Caco-2 (cell line): ENCODE measurements around the gene ATAD3B. TPM values are rescaled to one million over a fixed set of nuclear protein-coding genes. Genes with fewer than 3 reads are reported as not detected.

Experiments
- BruUV-seq: library from RNA; stranded (reverse); fragments of 400-500 nt; replicated peaks from 2 replicates; lab custom pipeline; 2021; lab: Mats Ljungman, UMichigan
- CTCF ChIA-PET: fragments of 300-600 bp; sonication (Branson Sonifier 250); formaldehyde crosslinking; loops from one replicate; lab custom pipeline; 2022; ENCODE audit warnings: antibody characterized with exemption; lab: Charles Lee
- POLR2A ChIA-PET: fragments of 300-600 bp; sonication (Branson Sonifier 250); formaldehyde crosslinking; loops from one replicate; lab custom pipeline; 2022; ENCODE audit warnings: antibody characterized with exemption; lab: Charles Lee
- DNase-seq, 2 experiments: peaks; one replicate each; pipeline versions ENCODE4 v3.0.0 to v3.0.0-alpha.2; 2020 to 2022
- H3K27me3 ChIP-seq: replicated peaks from 2 replicates; pipeline ENCODE4 v1.6.0; 2011; ENCODE audit warnings: low read length; ENCODE audit not compliant: control insufficient read depth, insufficient read depth
- H3K36me3 ChIP-seq: 2 replicates; pipeline ENCODE4 v1.5.1; 2011; ENCODE audit warnings: low read length; ENCODE audit not compliant: control insufficient read depth, insufficient read depth
- H3K4me1 ChIP-seq: fragments of 250-450 bp; sonication (Bioruptor Pico); 2 replicates; pipeline ENCODE4 v1.5.1; 2020; ENCODE audit warnings: mild to moderate bottlenecking
- H3K4me3 ChIP-seq: 2 replicates; pipeline ENCODE4 v1.5.1; 2011; ENCODE audit warnings: low read depth, mild to moderate bottlenecking, control low read depth, low read length
- H3K9me3 ChIP-seq: fragments of 250-450 bp; sonication (Bioruptor Pico); 2 replicates; pipeline ENCODE4 v1.5.1; 2020; ENCODE audit warnings: mild to moderate bottlenecking, moderate library complexity
- H3K27ac Mint-ChIP-seq: one replicate; pipeline ENCODE4 v1.8.0; 2022; ENCODE audit warnings: mixed read lengths; ENCODE audit not compliant: unreplicated experiment
- H3K27me3 Mint-ChIP-seq: one replicate; pipeline ENCODE4 v1.8.0; 2022; ENCODE audit warnings: mixed read lengths; ENCODE audit not compliant: insufficient read depth, unreplicated experiment
- H3K36me3 Mint-ChIP-seq: one replicate; pipeline ENCODE4 v1.8.0; 2022; ENCODE audit warnings: mild to moderate bottlenecking, mixed read lengths; ENCODE audit not compliant: insufficient read depth, unreplicated experiment
- H3K4me1 Mint-ChIP-seq: one replicate; pipeline ENCODE4 v1.8.0; 2022; ENCODE audit warnings: low read depth, mixed read lengths; ENCODE audit not compliant: unreplicated experiment
- H3K4me3 Mint-ChIP-seq: one replicate; pipeline ENCODE4 v1.8.0; 2022; ENCODE audit warnings: mild to moderate bottlenecking, moderate library complexity, mixed read lengths; ENCODE audit not compliant: unreplicated experiment
- H3K9me3 Mint-ChIP-seq: one replicate; pipeline ENCODE4 v1.8.0; 2022; ENCODE audit warnings: mixed read lengths; ENCODE audit not compliant: unreplicated experiment
- intact Hi-C: fragments of 100-400 bp; cut with micrococcal nuclease; formaldehyde crosslinking; loops from one replicate; pipeline ENCODE4 v1.10.0; 2022; ENCODE audit not compliant: unreplicated experiment
- total RNA-seq: library from RNA; stranded (reverse); gene quantifications from 2 replicates; pipeline ENCODE4 v1.2.3, GENCODE V29; 2022
- TF ChIP-seq, protein P1 (sequence below), 2 experiments: fragments of 200-600 bp in 1 of 2; IDR thresholded peaks; 1 replicate in 1 of 2; 2 replicates in 1 of 2; pipeline versions ENCODE4 v1.5.1 to v1.8.0; 2011 to 2022; ENCODE audit warnings: antibody characterized with exemption in 1 of 2, control low read depth in 1 of 2, inconsistent platforms in 1 of 2, low read depth in 1 of 2, low read length in 1 of 2, mild to moderate bottlenecking in 1 of 2, moderate library complexity in 1 of 2; ENCODE audit not compliant: insufficient read depth in 1 of 2, severe bottlenecking in 1 of 2, unreplicated experiment in 1 of 2

Gene ATAD3B
- total RNA-seq, 1 experiment from 2014 or later: 48.1 TPM

DNA sequence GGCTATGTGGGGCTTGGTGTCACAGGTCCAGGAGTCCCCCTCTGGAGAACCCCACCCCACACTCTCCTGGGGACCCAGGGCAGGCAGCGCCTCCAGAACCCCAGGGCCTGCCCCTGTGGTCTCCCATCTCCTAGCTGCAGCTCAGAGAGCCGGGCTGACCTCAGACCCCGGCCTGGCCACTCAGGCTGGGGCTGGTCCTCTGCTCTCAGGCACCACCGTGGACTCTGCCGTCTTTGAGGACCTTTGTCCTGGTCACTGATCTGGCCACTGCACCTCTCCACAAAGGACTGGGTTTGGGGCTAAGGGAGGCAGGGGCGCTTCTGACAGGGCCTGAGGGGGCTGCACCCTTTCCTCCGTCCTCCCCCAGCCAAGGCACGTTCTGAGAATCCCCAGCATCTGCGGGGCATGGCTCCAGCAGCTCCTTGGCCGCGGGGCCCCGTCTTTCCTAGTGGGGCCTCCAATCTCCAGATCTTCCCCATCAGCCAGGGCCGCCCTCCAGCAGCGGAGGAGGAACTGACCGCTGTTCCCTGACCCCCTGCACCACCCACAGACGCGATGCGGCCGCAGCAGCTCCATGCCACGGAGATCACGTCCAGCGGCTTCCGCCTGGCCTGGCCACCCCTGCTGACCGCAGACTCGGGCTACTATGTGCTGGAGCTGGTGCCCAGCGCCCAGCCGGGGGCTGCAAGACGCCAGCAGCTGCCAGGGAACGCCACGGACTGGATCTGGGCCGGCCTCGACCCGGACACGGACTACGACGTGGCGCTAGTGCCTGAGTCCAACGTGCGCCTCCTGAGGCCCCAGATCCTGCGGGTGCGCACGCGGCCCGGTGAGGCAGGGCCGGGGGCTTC lies 32.8 kb upstream of the ATAD3B start:
- intact Hi-C loops: no loop called here
- Histone ChIP-seq H3K36me3 (no peaks in the 10 kb centered on the region), H3K27me3 (no peaks in the 10 kb centered on the region), H3K9me3 (no peaks in the 10 kb centered on the region), H3K4me3 (no peak overlapping the region), H3K4me1 (peaks cover 35% of the 10 kb centered on the region)
- Mint-ChIP-seq H3K27ac (no peak overlapping the region), H3K4me3 (no peak overlapping the region), H3K9me3 (no peaks in the 10 kb centered on the region), H3K27me3 (no peaks in the 10 kb centered on the region), H3K4me1 (no peaks in the 10 kb centered on the region), H3K36me3 (peaks cover 14% of the 10 kb centered on the region)
- no peak for DNase-seq
- ChIA-PET POLR2A (interaction anchor here (1.0 kb wide), 1 partner anchor 63 kb away, joined by 6 read pairs; the partner anchor contains the start of gene AURKAIP1), CTCF (no interaction called here)
- no TSS peak for BruUV-seq
- TF ChIP-seq, protein P1, sequence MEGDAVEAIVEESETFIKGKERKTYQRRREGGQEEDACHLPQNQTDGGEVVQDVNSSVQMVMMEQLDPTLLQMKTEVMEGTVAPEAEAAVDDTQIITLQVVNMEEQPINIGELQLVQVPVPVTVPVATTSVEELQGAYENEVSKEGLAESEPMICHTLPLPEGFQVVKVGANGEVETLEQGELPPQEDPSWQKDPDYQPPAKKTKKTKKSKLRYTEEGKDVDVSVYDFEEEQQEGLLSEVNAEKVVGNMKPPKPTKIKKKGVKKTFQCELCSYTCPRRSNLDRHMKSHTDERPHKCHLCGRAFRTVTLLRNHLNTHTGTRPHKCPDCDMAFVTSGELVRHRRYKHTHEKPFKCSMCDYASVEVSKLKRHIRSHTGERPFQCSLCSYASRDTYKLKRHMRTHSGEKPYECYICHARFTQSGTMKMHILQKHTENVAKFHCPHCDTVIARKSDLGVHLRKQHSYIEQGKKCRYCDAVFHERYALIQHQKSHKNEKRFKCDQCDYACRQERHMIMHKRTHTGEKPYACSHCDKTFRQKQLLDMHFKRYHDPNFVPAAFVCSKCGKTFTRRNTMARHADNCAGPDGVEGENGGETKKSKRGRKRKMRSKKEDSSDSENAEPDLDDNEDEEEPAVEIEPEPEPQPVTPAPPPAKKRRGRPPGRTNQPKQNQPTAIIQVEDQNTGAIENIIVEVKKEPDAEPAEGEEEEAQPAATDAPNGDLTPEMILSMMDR (IDR thresholded peaks at IDR 0.05; ENCODE audit: insufficient read depth in 1 of 2, low read depth in 1 of 2, low read length in 1 of 2, severe bottlenecking in 1 of 2, unreplicated experiment in 1 of 2): no peak

GRCh38 chr1:1439546-1440261 lies 31.9 kb upstream of the ATAD3B start:
- no peaks in the 10 kb centered on the region for H3K36me3 ChIP-seq
- H3K27me3 ChIP-seq: no peaks in the 10 kb centered on the region
- H3K4me1 Mint-ChIP-seq: no peaks in the 10 kb centered on the region
- H3K4me3 ChIP-seq: no peak overlapping the region
- H3K4me3 Mint-ChIP-seq: no peak overlapping the region
- intact Hi-C loops: loop anchor here (2.0 kb wide), 1 partner anchor 41 kb away; the partner anchor contains the start of gene CCNL2
- peaks cover 17% of the 10 kb centered on the region for H3K36me3 Mint-ChIP-seq
- POLR2A ChIA-PET: no interaction called here
- no peaks in the 10 kb centered on the region for H3K9me3 Mint-ChIP-seq
- no peak for DNase-seq
- H3K27ac Mint-ChIP-seq: no peak overlapping the region
- no peaks in the 10 kb centered on the region for H3K9me3 ChIP-seq
- no peaks in the 10 kb centered on the region for H3K27me3 Mint-ChIP-seq
- TF ChIP-seq, protein P1 (IDR thresholded peaks at IDR 0.05; ENCODE audit: insufficient read depth in 1 of 2, low read depth in 1 of 2, low read length in 1 of 2, severe bottlenecking in 1 of 2, unreplicated experiment in 1 of 2): no peak
- BruUV-seq: no TSS peak
- peaks cover 25% of the 10 kb centered on the region for H3K4me1 ChIP-seq
- CTCF ChIA-PET: no interaction called here

- Mint-ChIP-seq H3K27ac (no peak overlapping the region), H3K9me3 (no peaks in the 10 kb centered on the region), H3K4me1 (no peaks in the 10 kb centered on the region), H3K36me3 (peaks cover 11% of the 10 kb centered on the region), H3K27me3 (no peaks in the 10 kb centered on the region), H3K4me3 (no peak overlapping the region)
- Histone ChIP-seq H3K9me3 (no peaks in the 10 kb centered on the region), H3K4me3 (no peak overlapping the region), H3K4me1 (peaks cover 18% of the 10 kb centered on the region), H3K36me3 (no peaks in the 10 kb centered on the region), H3K27me3 (no peaks in the 10 kb centered on the region)
- TF ChIP-seq, protein P1 (IDR thresholded peaks at IDR 0.05; ENCODE audit: insufficient read depth in 1 of 2, low read depth in 1 of 2, low read length in 1 of 2, severe bottlenecking in 1 of 2, unreplicated experiment in 1 of 2): no peak
- TSS peak; percentile 31 for BruUV-seq
- DNase-seq: no peak
- CTCF ChIA-PET: interaction anchor here (0.8 kb wide), 1 partner anchor 18 kb away, joined by 4 read pairs; no protein-coding TSS in a partner anchor
- POLR2A ChIA-PET: interaction anchor here (0.9 kb wide), 1 partner anchor 41 kb away, joined by 4 read pairs; the partner anchor contains the start of gene CCNL2
- intact Hi-C loops: loop anchor here (2.0 kb wide), 1 partner anchor 42 kb away; the partner anchor contains the start of gene CCNL2
These were observed 31.1 kb upstream of the ATAD3B start for GRCh38 chr1:1440262-1441001.
